Transverse colon (tissue), 4 donors: ENCODE measurements around the gene CDK2. TPM values are rescaled to one million over a fixed set of nuclear protein-coding genes. Genes with fewer than 3 reads are reported as not detected.
"Not testable (repeated sequence)": the region's sequence is repeated elsewhere in the genome, so short reads cannot be mapped to it uniquely, and the experiment has no call there.

Source experiments
- DNase-seq: peaks from one replicate; pipeline ENCODE4 v3.0.0-alpha.2; 2019
- H3K27ac ChIP-seq, 4 donors: fragments of 200-600 bp; sonication (generic); 2 replicates each; pipeline ENCODE4 v1.5.1; 2016 to 2018; ENCODE audit warnings: inconsistent platforms in 4 of 4
- H3K27me3 ChIP-seq: fragments of 200-600 bp; sonication (generic); 2 replicates; pipeline ENCODE4 v1.5.1; 2017; ENCODE audit warnings: inconsistent platforms
- H3K36me3 ChIP-seq, 4 donors: fragments of 200-600 bp; sonication (generic); 2 replicates each; pipeline ENCODE4 v1.5.1; 2017 to 2019; ENCODE audit warnings: inconsistent platforms in 4 of 4
- H3K4me1 ChIP-seq, 4 donors: fragments of 200-600 bp; sonication (generic); 2 replicates each; pipeline ENCODE4 v1.5.1; 2017 to 2020; ENCODE audit warnings: inconsistent platforms in 4 of 4
- H3K4me3 ChIP-seq, 4 donors: fragments of 200-600 bp; sonication (generic); 1 replicate in 1 of 4; 2 replicates in 3 of 4; pipeline versions ENCODE4 v1.5.1 to v1.6.1; 2017 to 2019; ENCODE audit warnings: inconsistent platforms in 4 of 4
- H3K9me3 ChIP-seq, 2 donors: fragments of 200-600 bp; sonication (generic); 2 replicates each; pipeline ENCODE4 v1.5.1; 2017 to 2019; ENCODE audit warnings: inconsistent platforms in 2 of 2
- CTCF ChIP-seq, 5 experiments: fragments of 200-600 bp in 3 of 5; fragments of 450-650 bp in 2 of 5; sonication (generic) in 3 of 5; IDR thresholded peaks; 1 replicate in 2 of 5; 2 replicates in 3 of 5; pipeline ENCODE4 v1.5.1; 2016 to 2017; ENCODE audit warnings: antibody characterized with exemption in 5 of 5, inconsistent platforms in 3 of 5, mild to moderate bottlenecking in 2 of 5, moderate library complexity in 1 of 5
- EP300 ChIP-seq: sonication (generic); formaldehyde crosslinking; IDR thresholded peaks from one replicate; pipeline ENCODE4 v1.6.1; 2017; ENCODE audit warnings: antibody characterized with exemption, low read depth
- POLR2A ChIP-seq: fragments of 450-650 bp; IDR thresholded peaks from one replicate; pipeline ENCODE4 v1.6.1; 2016; ENCODE audit warnings: antibody characterized with exemption, mild to moderate bottlenecking, moderate library complexity
- POLR2AphosphoS5 ChIP-seq, 3 donors: sonication (generic); formaldehyde crosslinking; IDR thresholded peaks; one replicate each; pipeline ENCODE4 v1.6.1; 2016; ENCODE audit warnings: antibody characterized with exemption in 3 of 3
- WGBS, 2 donors: methylation state at CpG; one replicate each; pipeline ENCODE4 v1.1.5; 2018; ENCODE audit warnings: low coverage in 1 of 2; 5-methylcytosine and 5-hydroxymethylcytosine counted together
- in situ Hi-C, 4 donors: fragments of 200-750 bp; cut with MboI; loops; one replicate each; pipeline versions ENCODE4 v1.15.0 to v1.15.1; 2017; ENCODE audit warnings: low sequenced_read_pairs in 3 of 4, low pct_ligation_motif_present in 1 of 4, low pct_unique_long_range_greater_than_20kb in 1 of 4
- intact Hi-C: fragments of 100-400 bp; cut with DNase I; formaldehyde crosslinking; loops from one replicate; pipeline ENCODE4 v1.15.1; 2023; ENCODE audit warnings: low total_unique reads
- total RNA-seq, 4 donors: library from RNA; depleted of rRNA; stranded (reverse); fragments of >200 nt; gene quantifications; one replicate each; pipeline ENCODE4 v1.1.0, GENCODE V29; 2016

The CDK2 gene
- total RNA-seq = 10 to 100 TPM in 3 of 4 donors, 1 to 10 TPM in 1; 6.7 to 22.3 (median 11.1) TPM

GRCh38 chr12:55966408-55967281, at the start of gene CDK2:
TSS of gene CDK2 (plus strand) at chr12:55966830. CDS start at chr12:55967009, 179 bp downstream.
- Histone ChIP-seq H3K27ac (peak within 1 kb of the TSS; percentile 78 to 92 (median 86)), H3K4me3 (peak within 1 kb of the TSS; percentile 56 to 91 (median 80)), H3K9me3 (no peaks in the 10 kb centered on the region), H3K27me3 (no peaks in the 10 kb centered on the region), H3K36me3 (no peaks in the 10 kb centered on the region), H3K4me1 (peaks cover 8 to 18% (median 14%) of the 10 kb centered on the region in 4 donors)
- DNase-seq = peak; percentile 97
- intact Hi-C loops (no loop called here), in situ Hi-C loops (no loop called here)
- WGBS, 2 donors = 0% methylated on average over 1 to 44 of the region's 45 CpGs
- TF ChIP-seq EP300 = peak; percentile 21
- TF ChIP-seq CTCF (IDR thresholded peaks at IDR 0.05) = no peak
- peak; percentile 57 to 84 (median 80) for TF ChIP-seq POLR2AphosphoS5 (IDR thresholded peaks at IDR 0.05)
- TF ChIP-seq POLR2A = peak; percentile 68

- peaks cover 0 to 32% (median 7%) of the 10 kb centered on the region in 4 donors for H3K4me1 ChIP-seq
- DNase-seq, in situ Hi-C loops, H3K27me3 ChIP-seq, H3K9me3 ChIP-seq, intact Hi-C loops, H3K4me3 ChIP-seq, H3K27ac ChIP-seq: not testable (repeated sequence)
- H3K36me3 ChIP-seq = peaks cover 0 to 10% (median 4%) of the 10 kb centered on the region in 4 donors
- WGBS, 2 donors = 76 to 78% methylated on average over 2 to 3 of the region's 3 CpGs
These were observed 47.6 kb upstream of the CDK2 start for GRCh38 chr12:55919032-55919431.

GRCh38 chr12:55922126-55922525, 44.5 kb upstream of the CDK2 start:
- peaks cover 7 to 50% (median 14%) of the 10 kb centered on the region in 4 donors for H3K4me1 ChIP-seq
- no peak overlapping the region for H3K4me3 ChIP-seq
- no peak for DNase-seq
- intact Hi-C loops (no loop called here), in situ Hi-C loops (no loop called here)
- no peaks in the 10 kb centered on the region for H3K9me3 ChIP-seq
- peaks cover 0 to 7% (median 3%) of the 10 kb centered on the region in 4 donors for H3K36me3 ChIP-seq
- TF ChIP-seq CTCF (IDR thresholded peaks at IDR 0.05) (no peak), EP300 (no peak), POLR2AphosphoS5 (IDR thresholded peaks at IDR 0.05) (no peak), POLR2A (no peak)
- no peak overlapping the region for H3K27ac ChIP-seq
- no peaks in the 10 kb centered on the region for H3K27me3 ChIP-seq
- WGBS, 2 donors = 92 to 100% methylated on average over 1 to 3 of the region's 3 CpGs

- H3K9me3 ChIP-seq, in situ Hi-C loops, H3K36me3 ChIP-seq, H3K27me3 ChIP-seq, DNase-seq, H3K4me3 ChIP-seq, intact Hi-C loops, H3K27ac ChIP-seq: not testable (repeated sequence)
- 69 to 94% methylated on average over 4 to 9 of the region's 9 CpGs for WGBS, 2 donors
- peaks cover 8 to 57% (median 20%) of the 10 kb centered on the region in 4 donors for H3K4me1 ChIP-seq
These were observed 43.0 kb upstream of the CDK2 start for GRCh38 chr12:55923648-55924047.

GRCh38 chr12:55925371-55925770, 41.3 kb upstream of the CDK2 start:
- H3K27ac ChIP-seq = no peak overlapping the region
- no peak for DNase-seq
- WGBS, 2 donors = 75 to 84% methylated on average over 3 to 4 of the region's 4 CpGs
- in situ Hi-C loops = loop anchor here in 2 of 4 donors (5.0 to 25.0 kb wide), 2 partner anchors 113 to 193 kb away; partner anchors contain the start of genes ORMDL2 (in 1 of the 2) and SARNP (in 1 of the 2)
- H3K4me1 ChIP-seq = peaks cover 23 to 59% (median 35%) of the 10 kb centered on the region in 4 donors
- no peaks in the 10 kb centered on the region for H3K9me3 ChIP-seq
- intact Hi-C loops = loop anchor here (5.0 kb wide), 1 partner anchor 93 kb away; no protein-coding TSS in a partner anchor
- no peak for TF ChIP-seq CTCF (IDR thresholded peaks at IDR 0.05)
- no peak for TF ChIP-seq POLR2A
- no peak for TF ChIP-seq EP300
- TF ChIP-seq POLR2AphosphoS5 (IDR thresholded peaks at IDR 0.05) = no peak
- peaks cover 0 to 7% (median 3%) of the 10 kb centered on the region in 4 donors for H3K36me3 ChIP-seq
- no peaks in the 10 kb centered on the region for H3K27me3 ChIP-seq
- no peak overlapping the region for H3K4me3 ChIP-seq
